Stimulated activated CD4-positive, alpha-beta T cell treated with anti-CD3 and anti-CD28 coated beads, Interleukin-4, amount 100 ng/mL, for 1 hour (primary cell): ENCODE results near the gene FBXL3.

Source experiments
- DNase-seq: peaks from one replicate; pipeline ENCODE4 v3.0.0-alpha.2; 2020

The FBXL3 gene

DNA sequence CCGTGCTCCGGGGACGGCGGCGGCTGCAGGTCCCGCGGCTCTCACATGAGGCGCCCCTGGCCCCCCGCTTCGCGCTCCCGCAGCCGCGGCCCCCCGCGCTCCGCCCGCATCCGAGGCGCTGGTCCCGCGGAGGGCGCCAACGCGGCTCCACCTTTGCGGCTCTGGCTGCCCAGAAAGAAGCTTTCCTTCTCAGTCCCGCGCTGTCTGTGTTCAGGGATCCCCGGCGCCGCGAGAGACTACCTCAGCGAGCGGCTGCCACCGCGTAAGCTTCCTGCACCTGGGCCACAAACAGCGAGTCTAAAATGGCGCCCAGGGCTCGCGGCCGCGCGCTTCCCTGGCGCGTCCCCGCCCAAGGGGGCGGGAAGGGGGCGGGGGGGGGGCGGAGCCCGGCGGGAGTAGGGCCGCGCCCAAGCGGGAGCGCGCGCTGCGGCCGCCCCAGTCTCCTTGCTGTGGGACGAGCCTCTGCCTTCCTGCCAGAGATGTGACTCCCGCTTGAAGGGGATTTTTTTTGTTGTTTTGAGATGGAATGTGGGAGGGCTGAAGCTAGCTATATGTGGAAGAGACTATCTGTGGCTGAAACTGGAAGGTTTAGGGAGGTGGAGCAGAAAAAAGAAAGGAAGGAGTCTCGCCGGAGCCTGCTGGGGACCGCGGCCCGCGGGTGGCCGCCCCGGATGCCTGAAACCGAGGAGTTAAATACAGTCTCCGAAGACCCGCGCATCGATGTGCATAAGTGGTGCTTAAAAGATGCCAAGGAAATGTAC is at the start of gene FBXL3:
Gene FBXL3 (minus strand): TSS at position 299 of the 761 bp plus-strand sequence. CDS start 5,299 bp downstream, outside the sequence.
- DNase-seq, result peak; percentile 80

DNA sequence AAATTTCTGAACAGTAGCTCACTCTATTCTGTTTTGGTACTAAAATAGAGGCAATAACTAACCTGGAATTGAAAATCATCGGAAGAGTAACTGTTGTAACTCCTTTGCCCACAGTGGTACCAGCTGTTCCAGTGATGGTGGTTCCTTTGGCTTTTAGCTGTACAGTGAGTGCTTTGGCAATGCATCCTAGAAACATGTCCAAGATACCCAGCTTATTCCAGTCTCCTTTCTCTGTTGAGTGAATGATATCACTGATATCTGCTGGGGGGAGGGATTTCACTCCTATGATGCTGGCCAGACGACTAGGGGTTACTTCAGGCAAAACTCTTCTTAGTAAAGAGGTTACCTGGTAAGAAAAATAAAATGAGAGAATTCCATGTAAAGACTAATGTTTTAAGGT is 40.6 kb upstream of the FBXL3 start:
- no peak for DNase-seq

DNA sequence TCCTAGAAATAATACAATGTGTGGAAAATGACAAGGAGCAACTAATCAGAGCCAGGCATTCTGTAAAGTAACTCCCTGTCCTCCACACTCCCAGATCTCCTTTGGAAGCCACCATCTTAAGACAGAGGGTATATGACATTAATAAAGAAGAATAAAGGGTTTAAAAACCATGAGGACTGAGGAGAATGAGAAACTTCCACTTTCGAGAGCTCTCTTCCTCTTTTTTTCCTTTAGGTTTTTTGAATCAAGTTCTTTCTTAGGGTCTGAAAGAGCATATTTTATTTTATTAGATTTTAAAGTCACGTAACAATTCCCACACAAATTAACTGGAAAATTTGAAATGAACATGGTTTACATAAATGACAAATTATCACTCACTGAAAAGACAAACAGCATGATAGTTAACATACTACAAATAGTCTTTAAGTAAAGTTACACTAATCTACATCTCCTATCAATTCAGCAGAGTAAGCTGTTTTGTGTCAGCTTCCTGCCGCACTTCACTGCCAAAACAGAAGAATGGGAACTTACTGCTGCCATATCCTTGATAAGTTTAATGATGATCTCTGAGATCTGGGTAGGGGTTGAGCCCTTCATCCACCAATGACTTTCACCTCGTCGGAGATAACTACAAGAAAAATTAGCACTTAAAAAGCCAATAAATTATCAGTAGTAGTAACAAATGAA is 38.6 kb upstream of the FBXL3 start:
- DNase-seq, result no peak

- no peak for DNase-seq
Measured at GRCh38 chr13:77062097-77062496, 35.1 kb upstream of the FBXL3 start.

GRCh38 chr13:77061362-77061761 is 34.4 kb upstream of the FBXL3 start:
- no peak for DNase-seq

DNA sequence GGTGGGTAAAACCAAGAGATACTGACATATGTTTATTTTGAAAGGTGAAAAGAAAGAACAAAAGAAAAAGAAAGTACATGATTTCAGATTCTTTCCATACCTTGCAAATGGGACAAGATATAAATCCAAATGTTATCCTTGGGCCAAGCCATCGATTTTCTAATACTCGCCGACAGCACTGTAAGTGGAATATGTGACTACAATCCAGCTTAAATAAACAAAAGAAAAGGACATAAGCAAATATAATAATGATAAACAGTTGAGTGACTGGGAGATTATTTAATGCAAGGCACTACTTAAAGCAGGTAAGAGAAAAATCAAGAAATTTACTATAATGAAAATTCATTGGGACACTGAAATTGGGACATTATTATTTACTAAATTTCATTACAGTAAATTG is 29.9 kb upstream of the FBXL3 start:
- no peak for DNase-seq

DNA sequence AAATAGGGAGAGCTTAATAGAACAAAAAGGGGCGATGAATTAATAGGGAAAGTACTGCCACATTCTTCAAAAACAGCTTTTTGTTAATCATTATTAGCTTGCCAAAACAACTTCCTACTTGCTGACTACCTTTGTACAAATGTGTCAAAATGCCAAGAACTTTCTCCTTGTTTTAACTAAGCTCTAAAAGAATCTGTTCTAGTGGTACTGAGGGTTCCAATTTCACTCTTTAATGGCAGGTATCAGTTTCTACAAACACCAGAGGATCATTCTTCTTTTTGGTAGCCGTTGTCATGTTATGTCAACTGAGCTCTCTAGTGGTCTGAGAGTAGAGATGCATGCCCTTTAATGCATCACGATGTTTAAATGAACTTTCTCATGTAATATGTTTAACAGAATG is 29.4 kb upstream of the FBXL3 start:
- DNase-seq, result no peak

DNA sequence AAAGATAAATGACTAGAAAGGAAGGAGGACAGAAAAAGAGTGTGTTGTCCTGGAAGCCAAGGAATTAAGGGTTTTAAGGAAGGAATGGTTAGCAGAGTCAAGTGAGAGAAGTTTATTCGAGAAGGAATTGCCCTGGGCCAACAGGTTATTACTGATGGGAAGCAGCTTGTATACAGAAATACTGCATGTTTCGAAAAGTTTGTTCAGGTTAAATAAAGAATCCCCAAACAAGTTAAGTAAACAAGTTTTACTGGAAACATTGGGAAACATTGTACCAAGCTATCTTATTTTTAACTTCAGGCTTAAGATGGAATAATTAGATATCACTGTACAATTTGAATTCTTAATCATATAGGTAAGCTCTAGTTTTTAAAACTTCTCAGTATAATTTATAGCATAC is 28.2 kb upstream of the FBXL3 start:
- no peak for DNase-seq

DNA sequence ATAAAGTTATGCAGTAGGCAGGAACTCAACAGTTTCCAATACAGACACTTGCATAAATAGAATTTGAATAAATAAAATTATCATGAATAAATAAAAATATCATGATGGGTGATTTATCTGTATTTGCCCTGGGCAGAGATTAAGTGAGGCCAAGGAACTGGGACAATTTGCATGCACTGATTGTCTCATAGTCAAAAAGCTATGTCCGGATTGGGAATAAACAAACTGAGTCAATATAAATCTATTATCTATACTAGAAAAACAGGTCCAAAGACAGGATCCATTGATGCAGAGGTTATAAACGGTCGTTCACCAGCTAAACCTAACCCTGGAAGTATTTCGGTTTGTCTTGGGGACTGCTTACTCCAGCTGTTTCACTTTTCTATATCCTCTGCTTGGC is 26.2 kb upstream of the FBXL3 start:
- no peak for DNase-seq

GRCh38 chr13:77048681-77049080 is 21.7 kb upstream of the FBXL3 start:
- no peak for DNase-seq

- no peak for DNase-seq
Measured at GRCh38 chr13:77047649-77048343, 20.8 kb upstream of the FBXL3 start.

DNA sequence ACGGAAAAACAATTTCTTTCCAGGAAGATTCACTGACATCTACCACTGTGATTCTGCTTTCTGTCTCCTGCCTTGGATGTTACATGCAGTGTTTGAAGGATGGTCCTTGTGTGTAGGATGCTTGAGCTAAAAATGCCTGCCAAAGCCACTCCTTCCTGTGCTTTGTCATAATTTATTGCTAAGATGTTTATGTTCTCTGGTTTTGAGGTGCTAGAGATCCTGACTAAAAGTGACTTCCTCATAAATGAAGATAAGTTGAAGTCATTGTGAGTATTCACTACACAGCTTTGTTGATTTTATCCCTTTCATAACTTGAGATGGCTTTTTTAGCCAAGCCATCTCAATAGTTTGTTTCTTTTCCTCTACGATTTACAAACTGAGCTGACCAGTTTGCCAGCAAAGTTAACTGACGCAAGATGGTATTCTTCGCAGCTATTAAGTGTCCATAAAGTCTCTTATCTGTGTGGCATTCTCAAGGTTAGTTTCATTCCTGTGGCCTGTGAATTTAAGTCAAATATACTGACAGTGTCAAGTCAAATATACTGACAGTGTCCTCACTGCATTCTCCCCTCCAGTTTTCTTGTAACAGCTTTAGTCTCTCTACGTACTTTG is 15.7 kb upstream of the FBXL3 start:
- no peak for DNase-seq

GRCh38 chr13:77040835-77041234 is 13.9 kb upstream of the FBXL3 start:
- no peak for DNase-seq

DNA sequence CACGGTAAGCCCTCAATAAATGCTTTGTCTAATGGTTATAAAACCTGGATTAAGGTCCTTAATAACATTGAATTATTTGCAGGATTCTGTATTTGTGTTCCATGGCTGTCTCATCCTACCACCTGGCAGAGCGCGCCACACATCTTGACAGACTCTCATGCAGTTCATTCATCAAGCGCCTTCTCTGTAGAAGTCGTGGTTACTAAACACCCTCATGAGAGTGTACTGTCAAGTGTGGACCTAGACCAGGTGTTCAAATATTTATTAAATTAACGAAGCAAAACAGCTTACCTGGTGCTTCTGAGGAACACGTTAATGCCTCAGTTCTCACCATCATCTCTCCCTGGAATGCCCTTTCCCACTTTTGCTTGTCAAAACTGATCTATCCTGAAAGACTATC is 13.1 kb upstream of the FBXL3 start:
- DNase-seq, result no peak

DNA sequence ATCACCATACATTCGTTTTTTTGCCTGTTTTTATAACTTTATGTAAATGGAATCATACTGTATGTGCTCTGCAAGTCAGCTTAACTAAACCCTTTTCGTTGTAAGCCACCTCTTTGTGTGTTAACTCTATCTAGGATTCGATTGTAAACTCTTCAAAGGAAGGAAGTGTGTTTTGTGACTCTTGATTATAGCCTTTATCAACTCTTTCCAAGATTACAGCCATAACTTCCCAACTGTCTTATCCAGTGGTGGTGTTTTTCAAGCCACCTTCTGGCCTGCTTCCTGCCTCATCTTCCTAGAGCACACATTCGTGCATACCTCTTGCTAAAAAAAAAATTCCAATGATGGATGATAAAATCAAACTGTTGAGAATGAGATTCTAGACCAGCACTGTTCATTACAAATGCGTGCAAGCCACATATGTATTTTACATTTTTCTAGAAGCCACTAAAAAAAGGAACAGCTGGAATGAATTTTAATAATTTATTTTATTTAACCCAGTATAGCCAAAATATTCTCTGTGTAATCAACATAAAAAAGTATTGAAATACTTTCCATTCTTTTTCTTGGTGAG is 12.0 kb upstream of the FBXL3 start:
- no peak for DNase-seq

- no peak for DNase-seq
Measured at GRCh38 chr13:77036279-77036678, 9.3 kb upstream of the FBXL3 start.

GRCh38 chr13:77034881-77035280 is 7.9 kb upstream of the FBXL3 start:
- no peak for DNase-seq

GRCh38 chr13:77033717-77034302 is 6.9 kb upstream of the FBXL3 start:
- no peak for DNase-seq

- no peak for DNase-seq
Measured at GRCh38 chr13:77031656-77032243, 4.8 kb upstream of the FBXL3 start.

GRCh38 chr13:77029436-77029835 is 2.5 kb upstream of the FBXL3 start:
- DNase-seq, result no peak

DNA sequence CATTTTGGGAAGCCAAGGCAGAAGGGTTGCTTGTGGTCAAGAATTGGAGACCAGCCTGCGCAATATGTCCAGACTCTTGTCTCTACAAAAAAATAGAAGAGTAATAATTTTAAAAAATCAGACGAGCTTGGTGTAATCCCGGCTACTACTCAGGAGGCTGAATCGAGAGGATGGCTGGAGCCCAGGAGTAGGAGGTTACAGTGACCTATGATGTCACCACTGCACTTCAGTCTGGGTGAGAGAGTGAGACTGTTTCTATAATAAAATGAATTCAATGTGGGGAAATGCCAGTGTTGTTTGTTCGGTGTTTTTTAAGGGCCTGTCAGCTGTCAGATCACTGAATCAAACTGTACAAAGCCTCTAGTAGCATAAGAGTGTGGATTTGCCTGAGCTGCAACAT is 1.2 kb upstream of the FBXL3 start:
- DNase-seq, result no peak

- DNase-seq, result peak; percentile 71
Measured at GRCh38 chr13:77026255-77026860, 601 bp downstream of the FBXL3 start.
